Hepatocyte (in vitro differentiated cells): ENCODE data around the gene ALDH18A1.

Experiments used
- EZH2 ChIP-seq: fragments of 200-600 bp; sonication (generic); IDR thresholded peaks from 2 replicates; pipeline ENCODE4 v1.6.1; 2016; ENCODE audit warnings: antibody characterized with exemption, mild to moderate bottlenecking, borderline replicate concordance
- EZH2phosphoT487 ChIP-seq: fragments of 200-600 bp; sonication (generic); IDR thresholded peaks from one replicate; pipeline ENCODE4 v1.6.1; 2018; ENCODE audit warnings: antibody characterized with exemption, mild to moderate bottlenecking, low read depth, moderate library complexity; ENCODE audit not compliant: unreplicated experiment, severe bottlenecking
- TF ChIP-seq, protein P1 (sequence below): fragments of 200-600 bp; sonication (generic); IDR thresholded peaks from 2 replicates; pipeline ENCODE4 v1.5.1; 2016; ENCODE audit warnings: antibody characterized with exemption, mild to moderate bottlenecking; ENCODE audit not compliant: poor library complexity

DNA sequence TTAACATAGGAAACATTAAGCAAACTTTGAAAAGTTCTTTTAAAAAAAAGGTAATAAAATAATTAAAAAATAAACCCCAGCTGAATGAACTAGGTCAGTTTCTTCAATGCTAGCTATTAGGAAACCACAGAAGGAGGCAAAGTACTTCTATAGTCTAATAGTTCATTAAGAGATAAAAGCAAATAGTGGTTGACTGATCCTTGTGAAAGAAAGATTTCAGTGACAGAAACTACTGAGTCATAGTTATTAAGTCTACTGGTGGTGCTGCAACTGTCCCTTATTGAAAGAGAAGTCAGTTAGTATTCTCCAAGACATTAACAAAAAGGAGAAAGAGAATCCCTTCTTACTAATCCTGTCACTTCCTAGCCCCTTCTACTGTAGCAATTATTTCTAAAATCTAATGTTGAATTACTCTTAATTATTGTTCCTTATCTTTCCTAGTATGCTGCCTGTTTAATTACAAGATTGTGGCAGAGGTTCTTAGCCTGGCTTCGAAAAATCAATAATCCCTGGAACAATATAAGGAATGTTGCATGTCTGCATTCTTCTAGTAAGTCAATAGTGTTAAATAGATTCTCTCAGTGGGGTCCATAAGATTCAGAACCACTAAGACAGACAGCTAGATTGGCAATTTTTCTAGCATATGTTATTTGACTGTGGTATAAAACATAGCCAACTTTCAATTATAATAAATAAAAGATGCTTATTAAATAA lies 19.0 kb upstream of the ALDH18A1 start:
- TF ChIP-seq EZH2phosphoT487, result no peak
- TF ChIP-seq, protein P1, sequence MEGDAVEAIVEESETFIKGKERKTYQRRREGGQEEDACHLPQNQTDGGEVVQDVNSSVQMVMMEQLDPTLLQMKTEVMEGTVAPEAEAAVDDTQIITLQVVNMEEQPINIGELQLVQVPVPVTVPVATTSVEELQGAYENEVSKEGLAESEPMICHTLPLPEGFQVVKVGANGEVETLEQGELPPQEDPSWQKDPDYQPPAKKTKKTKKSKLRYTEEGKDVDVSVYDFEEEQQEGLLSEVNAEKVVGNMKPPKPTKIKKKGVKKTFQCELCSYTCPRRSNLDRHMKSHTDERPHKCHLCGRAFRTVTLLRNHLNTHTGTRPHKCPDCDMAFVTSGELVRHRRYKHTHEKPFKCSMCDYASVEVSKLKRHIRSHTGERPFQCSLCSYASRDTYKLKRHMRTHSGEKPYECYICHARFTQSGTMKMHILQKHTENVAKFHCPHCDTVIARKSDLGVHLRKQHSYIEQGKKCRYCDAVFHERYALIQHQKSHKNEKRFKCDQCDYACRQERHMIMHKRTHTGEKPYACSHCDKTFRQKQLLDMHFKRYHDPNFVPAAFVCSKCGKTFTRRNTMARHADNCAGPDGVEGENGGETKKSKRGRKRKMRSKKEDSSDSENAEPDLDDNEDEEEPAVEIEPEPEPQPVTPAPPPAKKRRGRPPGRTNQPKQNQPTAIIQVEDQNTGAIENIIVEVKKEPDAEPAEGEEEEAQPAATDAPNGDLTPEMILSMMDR, result no peak
- no peak for TF ChIP-seq EZH2
